ENCODE data around the gene TBCB. TPM values are rescaled to one million over a fixed set of nuclear protein-coding genes. Genes with fewer than 3 reads are reported as not detected.

TBCB gene
- total and polyA plus RNA-seq, 9 of the 15 experiments (the other 6 are each of a cell fraction or from before 2014, with no cell fraction given), result 3.5 to 115 (median 58.9) TPM

- TF ChIP-seq PHB (CRISPR knock-in tag; IDR thresholded peaks at IDR 0.05), result no peak
- no peak for TF ChIP-seq PREB (CRISPR knock-in tag; IDR thresholded peaks at IDR 0.05)
- TF ChIP-seq NKRF (IDR thresholded peaks at IDR 0.05; ENCODE audit: borderline replicate concordance), result peak; percentile 22; the same call in 1 of the 2 replicates
- no peak for TF ChIP-seq SMARCE1 (IDR thresholded peaks at IDR 0.05)
- no peak for TF ChIP-seq MAFF (IDR thresholded peaks at IDR 0.05; ENCODE audit: low read length)
- peak; percentile 52; the same call in 1 of the 2 replicates for TF ChIP-seq RREB1 (CRISPR knock-in tag; IDR thresholded peaks at IDR 0.05)
- no peak for TF ChIP-seq SIRT6 (IDR thresholded peaks at IDR 0.05; ENCODE audit: low read depth, low read length)
- TF ChIP-seq ETV5 (CRISPR knock-in tag; IDR thresholded peaks at IDR 0.05; ENCODE audit: low read depth), result peak; percentile 49; the same call in 1 of the 2 replicates
- no peak for TF ChIP-seq HNRNPH1 (optimal IDR thresholded peaks at IDR 0.05; ENCODE audit: low read depth, low read length)
- no peak for TF ChIP-seq NFRKB (IDR thresholded peaks at IDR 0.05; ENCODE audit: low read depth)
- no peak for TF ChIP-seq ZFP36 (IDR thresholded peaks at IDR 0.05; ENCODE audit: low read depth, low read length, partially characterized antibody)
- TF ChIP-seq ZC3H4 (CRISPR knock-in tag; IDR thresholded peaks at IDR 0.05; ENCODE audit: borderline replicate concordance), result no peak
- TF ChIP-seq FOXK1 (CRISPR knock-in tag; IDR thresholded peaks at IDR 0.05; ENCODE audit: borderline replicate concordance), result no peak
- TF ChIP-seq SIN3B (IDR thresholded peaks at IDR 0.05; ENCODE audit: low read depth), result 0 out of 2 replicates have a peak, but pooled peaks have one; percentile 27
- TF ChIP-seq IFI16 (CRISPR knock-in tag; IDR thresholded peaks at IDR 0.05), result no peak
- TF ChIP-seq ZNF184 (CRISPR knock-in tag; IDR thresholded peaks at IDR 0.05), result no peak
- peak; percentile 54 for TF ChIP-seq GABPA (tag; conservative IDR thresholded peaks at IDR 0.05; ENCODE audit: low read depth)
- TF ChIP-seq MCM3 (IDR thresholded peaks at IDR 0.05), result no peak
- no peak for TF ChIP-seq ZNF324 (CRISPR knock-in tag; IDR thresholded peaks at IDR 0.05)
- peak; percentile 73 for TF ChIP-seq POLR2G (IDR thresholded peaks at IDR 0.05; ENCODE audit: low read depth, low read length)
- no peak; the same call in 1 of the 2 replicates for TF ChIP-seq EGR1 (conservative IDR thresholded peaks at IDR 0.05)
These were observed at the start of gene TBCB (continued) for GRCh38 chr19:36115453-36116343.

Measured in K562 (cell line).